GM12864 (cell line): Measurements from ENCODE around the gene NFAM1.

Source experiments
- DNase-seq: peaks from one replicate; pipeline ENCODE4 v3.0.0-alpha.2; 2011; ENCODE audit warnings: low read depth
- H3K4me3 ChIP-seq: 2 replicates; pipeline ENCODE4 v1.5.1; 2011; ENCODE audit warnings: mild to moderate bottlenecking, low read depth, low read length, control low read depth
- CTCF ChIP-seq: IDR thresholded peaks from 2 replicates; pipeline ENCODE4 v1.5.1; 2011; ENCODE audit warnings: low read depth, mild to moderate bottlenecking, moderate library complexity, low read length, control low read depth, inconsistent platforms; ENCODE audit errors: missing control alignments

The NFAM1 gene

GRCh38 chr22:42450862-42451261 is 18.7 kb upstream of the NFAM1 start:
- DNase-seq: no peak
- no peak overlapping the region for H3K4me3 ChIP-seq
- no peak for TF ChIP-seq CTCF

- no peak for DNase-seq
- H3K4me3 ChIP-seq: no peak overlapping the region
- TF ChIP-seq CTCF: no peak
Measured at GRCh38 chr22:42446151-42446550, 13.9 kb upstream of the NFAM1 start.

GRCh38 chr22:42444077-42444904 is 12.1 kb upstream of the NFAM1 start:
- peak overlapping the region; percentile 48 for H3K4me3 ChIP-seq
- TF ChIP-seq CTCF: peak; percentile 71
- DNase-seq: peak; percentile 74

GRCh38 chr22:42443240-42444076 is 11.3 kb upstream of the NFAM1 start:
- TF ChIP-seq CTCF: no peak
- DNase-seq: no peak
- peak overlapping the region; percentile 48; the same call in 1 of the 2 replicates for H3K4me3 ChIP-seq

GRCh38 chr22:42442748-42443147 is 10.5 kb upstream of the NFAM1 start:
- H3K4me3 ChIP-seq: no peak overlapping the region
- DNase-seq: no peak
- no peak for TF ChIP-seq CTCF

GRCh38 chr22:42440728-42441127 is 8.5 kb upstream of the NFAM1 start:
- DNase-seq: no peak
- H3K4me3 ChIP-seq: no peak overlapping the region
- TF ChIP-seq CTCF: no peak
